Suppressor macrophage treated with lipopolysaccharide for 4 hours (primary cell): Measurements from ENCODE around the gene PRDM15.

Experiments
- DNase-seq: peaks from one replicate; pipeline ENCODE4 v3.0.0-alpha.2; 2020

The PRDM15 gene

GRCh38 chr21:41861987-41862386 lies 17.2 kb downstream of the PRDM15 start:
- no peak for DNase-seq

DNA sequence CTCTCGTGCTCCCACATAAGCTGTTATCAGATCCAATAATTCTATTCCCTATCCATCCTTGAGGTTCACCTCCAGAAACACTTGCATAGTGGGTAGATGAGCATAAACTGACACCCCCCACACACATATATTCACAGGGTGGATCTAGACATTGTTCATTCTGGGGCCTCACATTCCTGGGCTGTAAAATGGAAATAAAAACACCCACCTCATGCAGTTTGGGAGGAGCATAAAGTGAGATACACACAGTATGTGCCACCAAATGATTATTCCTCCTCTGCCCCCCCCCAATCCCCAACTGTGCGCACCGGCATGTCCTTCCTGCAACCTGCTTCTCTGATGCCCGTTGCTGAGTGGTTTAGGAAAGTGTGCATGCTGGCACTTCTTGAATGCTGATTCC lies 17.9 kb downstream of the PRDM15 start:
- DNase-seq, result no peak

- no peak for DNase-seq
Measured at GRCh38 chr21:41859297-41859980, 19.7 kb downstream of the PRDM15 start.

- DNase-seq, result no peak
Measured at GRCh38 chr21:41858466-41859296, 20.5 kb downstream of the PRDM15 start.

- no peak for DNase-seq
Measured at GRCh38 chr21:41857771-41858300, 21.3 kb downstream of the PRDM15 start.

- no peak for DNase-seq
Measured at GRCh38 chr21:41856572-41856971, 22.6 kb downstream of the PRDM15 start.

DNA sequence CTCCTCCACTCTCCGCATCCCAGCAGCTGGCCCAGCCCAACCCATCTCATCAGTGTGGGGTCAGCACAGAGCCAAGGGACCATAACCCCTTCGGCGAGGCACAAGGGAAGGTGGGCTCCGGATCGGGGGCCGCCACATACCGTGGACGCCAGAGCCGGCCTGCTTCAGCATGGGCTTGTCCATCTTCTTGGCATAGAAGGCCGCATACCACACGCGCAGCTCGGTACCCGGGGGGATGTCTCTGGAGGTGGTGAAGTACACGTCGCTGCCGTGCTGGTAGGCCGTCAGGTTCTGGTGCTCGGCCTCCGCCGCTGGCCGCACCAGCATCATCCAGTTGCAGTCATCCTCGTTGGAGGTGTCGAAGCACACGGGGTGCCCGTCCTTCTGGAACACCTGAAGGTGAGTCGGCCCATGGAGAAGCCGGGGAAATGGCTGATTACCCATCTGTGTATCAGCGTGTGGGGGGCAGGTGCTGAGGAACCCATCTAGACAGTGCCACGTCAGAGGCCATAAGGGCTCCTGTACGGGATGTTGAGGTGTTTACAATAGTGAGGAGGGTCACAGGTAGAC lies 24.6 kb downstream of the PRDM15 start:
- no peak for DNase-seq

- DNase-seq, result no peak
Measured at GRCh38 chr21:41852929-41853320, 26.2 kb downstream of the PRDM15 start.

DNA sequence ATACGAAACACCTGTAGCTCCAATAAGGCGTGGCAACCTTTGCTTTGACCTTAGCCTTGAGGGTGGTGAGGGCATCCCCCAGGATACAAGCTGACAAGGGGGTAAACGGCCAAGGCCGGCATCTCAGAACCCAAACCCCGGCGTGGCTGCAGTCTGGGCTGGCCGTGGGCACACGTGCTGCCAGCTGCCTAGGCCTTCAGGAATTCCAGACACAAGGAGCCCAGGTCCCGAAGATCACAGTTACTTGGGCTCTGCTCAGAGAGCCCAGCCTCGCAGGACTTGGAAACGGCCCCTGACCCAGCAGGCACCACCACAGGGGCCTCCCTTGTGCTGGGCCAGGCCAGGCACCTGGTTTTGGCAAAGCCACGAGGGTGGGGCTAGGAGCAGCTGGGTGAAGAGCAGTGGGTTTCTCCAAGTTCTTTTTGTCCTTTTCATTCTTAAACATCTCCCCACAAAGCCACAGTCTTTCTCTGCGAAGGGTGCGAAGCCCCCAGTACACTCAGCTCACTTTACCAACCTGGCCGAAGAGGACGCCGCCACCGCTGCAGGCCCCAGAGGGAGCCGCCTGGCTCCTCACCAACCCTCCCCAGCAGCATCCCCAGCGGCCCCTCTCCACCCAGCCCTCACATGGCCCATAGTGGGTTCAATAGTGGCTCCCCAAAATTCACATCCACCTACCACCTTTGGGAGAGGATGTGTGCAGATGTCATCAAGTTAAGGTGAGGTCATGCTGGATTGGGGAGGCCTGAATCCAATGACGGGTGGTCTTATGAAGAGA lies 26.8 kb downstream of the PRDM15 start:
- no peak for DNase-seq

- DNase-seq, result no peak
Measured at GRCh38 chr21:41851090-41851790, 27.9 kb downstream of the PRDM15 start.

DNA sequence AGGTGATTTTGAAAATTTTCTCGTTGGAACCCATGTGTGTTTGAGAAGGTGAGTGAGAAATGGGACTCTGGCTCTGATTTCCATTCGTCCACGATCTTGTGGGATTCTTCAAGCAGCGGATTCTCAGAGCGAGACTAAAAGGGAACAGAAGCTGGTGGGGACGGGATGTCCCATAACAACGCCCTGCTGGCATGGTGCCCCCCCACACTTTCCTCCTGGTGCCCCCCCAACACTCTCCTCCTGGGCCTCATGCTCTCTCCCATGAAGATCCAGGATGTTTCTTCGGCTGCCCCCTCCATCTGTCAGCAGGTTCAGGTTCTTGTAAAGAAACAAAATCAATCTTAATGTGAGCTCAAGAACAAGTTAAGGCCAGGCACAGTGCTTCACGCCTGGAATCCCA lies 29.1 kb downstream of the PRDM15 start:
- no peak for DNase-seq

GRCh38 chr21:41848958-41849580 lies 30.1 kb downstream of the PRDM15 start:
- no peak for DNase-seq

GRCh38 chr21:41848533-41848932 lies 30.6 kb downstream of the PRDM15 start:
- DNase-seq, result no peak

GRCh38 chr21:41847066-41847804 lies 31.9 kb downstream of the PRDM15 start:
- no peak for DNase-seq

- DNase-seq, result no peak
Measured at GRCh38 chr21:41846536-41846935, 32.6 kb downstream of the PRDM15 start.

DNA sequence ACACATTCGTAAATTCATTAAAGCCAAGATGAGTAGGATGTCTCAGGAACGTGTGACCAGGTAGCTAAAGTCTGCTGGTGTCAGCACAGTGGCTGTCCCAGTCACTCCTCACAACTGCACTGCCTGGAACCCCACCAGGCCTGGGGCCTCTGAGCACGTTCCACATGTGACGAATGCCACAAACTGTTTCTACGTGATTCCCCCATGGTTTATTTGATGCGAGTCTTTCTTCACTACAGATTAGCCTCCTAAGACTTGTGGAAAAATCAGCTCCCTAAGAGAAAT lies 33.2 kb downstream of the PRDM15 start:
- no peak for DNase-seq

DNA sequence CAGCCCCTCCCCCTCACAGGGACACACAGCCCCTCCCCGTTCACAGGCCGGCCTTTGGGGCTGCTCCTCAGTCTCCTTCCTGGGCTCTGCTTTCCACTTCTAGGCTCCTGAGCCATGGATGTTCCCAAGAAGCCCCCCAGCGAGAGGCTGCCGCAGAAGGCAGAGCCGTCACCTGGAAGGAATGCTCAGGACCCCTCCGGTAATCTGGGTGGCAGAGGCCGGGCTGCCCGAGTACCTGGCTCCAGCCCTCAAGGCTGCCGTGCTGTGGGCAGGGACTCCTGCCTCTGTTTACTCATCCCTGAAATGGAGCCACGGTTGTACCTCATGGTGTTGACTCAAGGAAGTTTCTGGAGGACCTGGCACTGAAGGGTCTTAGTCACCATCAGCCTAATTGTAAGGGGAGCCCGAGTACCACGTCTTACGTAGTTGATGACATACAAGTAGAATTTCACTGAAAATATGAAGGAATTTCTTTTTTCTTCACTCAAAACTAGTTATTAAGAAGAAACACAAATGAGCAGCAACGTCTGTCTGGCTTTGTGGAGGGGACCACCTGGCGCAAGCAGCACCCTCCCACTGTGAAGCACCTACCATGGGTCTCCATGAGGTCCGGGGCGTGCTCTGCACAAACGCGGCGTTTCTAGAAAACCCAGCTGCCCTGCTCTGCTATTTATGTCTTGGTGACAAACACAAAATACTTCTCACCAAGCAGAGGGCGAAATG lies 33.7 kb downstream of the PRDM15 start:
- DNase-seq, result no peak

DNA sequence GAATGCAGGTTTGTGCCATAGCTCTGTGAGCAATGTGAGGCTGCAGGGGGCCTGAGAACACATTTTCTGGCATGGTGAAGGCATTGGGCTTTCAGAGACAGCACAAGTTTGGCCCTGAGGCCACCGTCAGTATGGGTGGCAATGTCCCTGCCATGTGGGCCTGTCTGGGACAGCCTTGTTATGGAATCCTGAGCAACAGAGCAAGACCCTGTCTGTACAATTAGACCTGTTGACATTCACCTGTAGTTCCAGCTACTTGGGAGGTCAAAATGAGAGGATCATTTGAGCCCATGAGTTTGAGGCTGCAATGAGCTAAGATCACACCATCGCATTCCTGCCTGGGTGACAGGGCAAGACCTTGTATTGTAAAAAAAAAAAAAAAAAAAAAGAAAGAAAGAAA lies 35.6 kb downstream of the PRDM15 start:
- DNase-seq, result no peak

DNA sequence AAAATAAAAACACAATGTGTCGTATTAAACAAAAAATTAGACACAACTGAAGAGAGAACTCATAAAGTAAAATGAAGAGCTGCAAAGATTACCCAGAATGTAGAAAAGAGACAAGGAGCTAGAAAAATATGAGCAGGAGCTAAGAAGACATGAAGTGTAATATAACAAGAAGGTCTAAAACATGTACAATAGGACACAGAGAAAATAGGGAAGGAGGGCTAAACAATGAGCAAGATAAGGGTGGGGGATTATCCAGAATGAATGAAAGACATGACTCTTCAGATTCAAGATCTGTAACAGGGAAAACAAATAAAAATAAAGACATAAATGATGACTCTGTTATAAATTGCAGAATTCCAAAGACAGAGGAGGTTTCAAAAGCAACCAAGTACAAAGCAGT lies 38.3 kb downstream of the PRDM15 start:
- no peak for DNase-seq

- no peak for DNase-seq
Measured at GRCh38 chr21:41839387-41840000, 39.6 kb downstream of the PRDM15 start.
